SK-N-SH (cell line): ENCODE results near the gene ARIH2. TPM values are rescaled to one million over a fixed set of nuclear protein-coding genes. Genes with fewer than 3 reads are reported as not detected.

Experiments used
- CTCF ChIA-PET: fragments of 300-600, 350-600 bp; formaldehyde crosslinking; extraction: SDS; loops from one replicate; lab custom pipeline; 2021; lab: Yijun Ruan, JAX
- POLR2A ChIA-PET: fragments of 350-600 bp; sonication (Branson Sonifier 250); formaldehyde crosslinking; extraction: SDS; loops from one replicate; lab custom pipeline; 2020; ENCODE audit warnings: antibody characterized with exemption, inconsistent platforms; lab: Yijun Ruan, JAX
- DNase-seq: peaks from one replicate; pipeline ENCODE4 v3.0.0; 2012
- H2AFZ ChIP-seq: fragments of 200-600 bp; sonication (generic); 2 replicates; pipeline ENCODE4 v1.8.1; 2016; ENCODE audit warnings: antibody characterized with exemption, mild to moderate bottlenecking, low read depth
- H3F3A ChIP-seq: fragments of 200-600 bp; sonication (generic); replicated peaks from 2 replicates; pipeline ENCODE3; 2016; ENCODE audit warnings: antibody characterized with exemption, mild to moderate bottlenecking; ENCODE audit not compliant: insufficient read depth
- H3K27ac ChIP-seq, 2 experiments: fragments of 200-500 bp in 1 of 2; fragments of 200-600 bp in 1 of 2; sonication (Bioruptor generic) in 1 of 2; sonication (generic), shearing (Covaris generic) in 1 of 2; 2 replicates each; pipeline versions ENCODE4 v1.5.1 to v1.6.1; 2014 to 2016; ENCODE audit warnings: low read depth in 2 of 2, inconsistent platforms in 1 of 2, low read length in 1 of 2, mild to moderate bottlenecking in 1 of 2, mixed read lengths in 1 of 2
- H3K27me3 ChIP-seq: fragments of 200-600 bp; sonication (generic), shearing (Covaris generic); 2 replicates; pipeline ENCODE4 v1.6.1; 2016; ENCODE audit warnings: mixed run types; ENCODE audit not compliant: insufficient read depth
- H3K36me3 ChIP-seq, 2 experiments: fragments of 200-500 bp in 1 of 2; fragments of 200-600 bp in 1 of 2; sonication (Bioruptor generic) in 1 of 2; sonication (generic) in 1 of 2; replicated peaks in 1 of 2; 2 replicates each; pipeline versions ENCODE3 to v1.5.1; 2014 to 2016; ENCODE audit warnings: low read length in 1 of 2, mild to moderate bottlenecking in 1 of 2; ENCODE audit not compliant: insufficient read depth in 2 of 2, control insufficient read depth in 1 of 2
- H3K4me1 ChIP-seq, 2 experiments: fragments of 200-500 bp in 1 of 2; fragments of 200-600 bp in 1 of 2; sonication (Bioruptor generic) in 1 of 2; sonication (generic), shearing (Covaris generic) in 1 of 2; 2 replicates each; pipeline versions ENCODE4 v1.5.1 to v1.6.1; 2014 to 2016; ENCODE audit warnings: low read depth in 1 of 2, low read length in 1 of 2, mixed run types in 1 of 2; ENCODE audit not compliant: insufficient read depth in 2 of 2, control insufficient read depth in 1 of 2
- H3K4me2 ChIP-seq: fragments of 200-600 bp; sonication (generic), shearing (Covaris generic); 2 replicates; pipeline ENCODE4 v1.6.1; 2017; ENCODE audit warnings: mixed run types
- H3K4me3 ChIP-seq, 2 experiments: fragments of 200-500 bp in 1 of 2; fragments of 200-600 bp in 1 of 2; sonication (Bioruptor generic) in 1 of 2; sonication (generic), shearing (Covaris generic) in 1 of 2; 2 replicates each; pipeline versions ENCODE4 v1.5.1 to v1.8.1; 2014 to 2016; ENCODE audit warnings: low read depth in 2 of 2, inconsistent platforms in 1 of 2, low read length in 1 of 2, mild to moderate bottlenecking in 1 of 2, mixed read lengths in 1 of 2, moderate library complexity in 1 of 2
- H3K79me2 ChIP-seq: fragments of 200-600 bp; sonication (generic); 2 replicates; pipeline ENCODE4 v1.8.1; 2017; ENCODE audit warnings: mild to moderate bottlenecking; ENCODE audit not compliant: insufficient read depth
- H3K9ac ChIP-seq: fragments of 200-600 bp; sonication (generic); 2 replicates; pipeline ENCODE4 v1.6.1; 2017; ENCODE audit warnings: mixed run types
- H3K9me2 ChIP-seq: fragments of 200-600 bp; sonication (generic); 2 replicates; pipeline ENCODE4 v1.6.1; 2017; ENCODE audit warnings: mixed run types
- H3K9me3 ChIP-seq: fragments of 200-600 bp; sonication (generic); 2 replicates; pipeline ENCODE4 v1.6.1; 2017; ENCODE audit warnings: mixed run types, mild to moderate bottlenecking, moderate library complexity
- H4K20me1 ChIP-seq: fragments of 200-600 bp; sonication (generic); 2 replicates; pipeline ENCODE4 v1.6.1; 2017; ENCODE audit warnings: mild to moderate bottlenecking, mixed run types; ENCODE audit not compliant: insufficient read depth
- CHD2 ChIP-seq: fragments of 150-350 bp; IDR thresholded peaks from 2 replicates; pipeline ENCODE4 v1.6.1; 2018; ENCODE audit warnings: low read length; ENCODE audit not compliant: partially characterized antibody
- CTCF ChIP-seq: fragments of 200-600 bp; sonication (generic); IDR thresholded peaks from 2 replicates; pipeline ENCODE4 v1.6.1; 2017; ENCODE audit warnings: antibody characterized with exemption, mild to moderate bottlenecking, moderate library complexity
- FOSL2 ChIP-seq: IDR thresholded peaks from 2 replicates; pipeline ENCODE4 v1.4.0; 2012; ENCODE audit warnings: low read depth, mild to moderate bottlenecking, moderate library complexity, borderline replicate concordance
- FOXJ3 ChIP-seq: sonication (generic); formaldehyde crosslinking; IDR thresholded peaks from 2 replicates; pipeline ENCODE4 v1.5.1; 2020; ENCODE audit warnings: mild to moderate bottlenecking, missing genetic modification reagents
- GABPA ChIP-seq: IDR thresholded peaks from 2 replicates; pipeline ENCODE4 v1.4.0; 2012; ENCODE audit warnings: low read depth, mild to moderate bottlenecking
- GATA2 ChIP-seq: sonication (generic); formaldehyde crosslinking; IDR thresholded peaks from 2 replicates; pipeline ENCODE4 v1.5.0; 2020; ENCODE audit warnings: mild to moderate bottlenecking, missing genetic modification reagents
- JUND ChIP-seq: IDR thresholded peaks from 2 replicates; pipeline ENCODE4 v1.4.0; 2012
- MEF2A ChIP-seq: IDR thresholded peaks from 2 replicates; pipeline ENCODE4 v1.4.0; 2012; ENCODE audit warnings: low read depth, borderline replicate concordance
- NFIC ChIP-seq: IDR thresholded peaks from 2 replicates; pipeline ENCODE4 v1.4.0; 2012; ENCODE audit warnings: borderline replicate concordance
- NRF1 ChIP-seq: IDR thresholded peaks from 2 replicates; pipeline ENCODE4 v1.6.1; 2012; ENCODE audit warnings: low read depth, mild to moderate bottlenecking, low read length
- POLR2AphosphoS5 ChIP-seq: IDR thresholded peaks from 2 replicates; pipeline ENCODE4 v1.6.1; 2012; ENCODE audit warnings: low read depth, low read length
- RAD21 ChIP-seq: IDR thresholded peaks from 2 replicates; pipeline ENCODE4 v1.6.1; 2012; ENCODE audit warnings: mild to moderate bottlenecking, low read length
- RCOR1 ChIP-seq: fragments of 150-350 bp; IDR thresholded peaks from 2 replicates; pipeline ENCODE4 v1.6.1; 2017; ENCODE audit warnings: antibody characterized with exemption, low read length
- RFX5 ChIP-seq: IDR thresholded peaks from 2 replicates; pipeline ENCODE4 v1.6.1; 2012; ENCODE audit warnings: mild to moderate bottlenecking, improper control_type of control experiment, low read length
- RXRA ChIP-seq: IDR thresholded peaks from 2 replicates; pipeline ENCODE4 v1.4.0; 2012; ENCODE audit warnings: low read depth, mild to moderate bottlenecking, borderline replicate concordance
- YY1 ChIP-seq: IDR thresholded peaks from 2 replicates; pipeline ENCODE4 v1.4.0; 2012; ENCODE audit warnings: low read depth, mild to moderate bottlenecking
- WGBS: methylation state at CpG from one replicate; pipeline ENCODE4 v1.1.6; 2017; ENCODE audit warnings: low lambda C conversion rate; 5-methylcytosine and 5-hydroxymethylcytosine counted together
- polyA plus RNA-seq, 3 experiments: library from polyadenylated mRNA; depleted of rRNA; stranded (reverse); fragments of >200 nt; gene quantifications; 2 replicates each; pipeline ENCODE4 v1.2.3, GENCODE V29; 2012
- TF ChIP-seq, protein P1 (sequence below): fragments of 150-350 bp; IDR thresholded peaks from 2 replicates; pipeline ENCODE4 v1.6.1; 2016; ENCODE audit warnings: mild to moderate bottlenecking, low read depth, low read length
- TF ChIP-seq, protein P2 (sequence below): IDR thresholded peaks from 2 replicates; pipeline ENCODE4 v1.6.1; 2012; ENCODE audit warnings: mild to moderate bottlenecking, low read depth, low read length, moderate library complexity
- TF ChIP-seq, protein P3 (sequence below): IDR thresholded peaks from 2 replicates; pipeline ENCODE4 v1.4.0; 2012; ENCODE audit warnings: low read depth, borderline replicate concordance
- TF ChIP-seq, protein P4 (sequence below): IDR thresholded peaks from 2 replicates; pipeline ENCODE4 v1.4.0; 2012; ENCODE audit warnings: low read depth, borderline replicate concordance

Gene ARIH2
- polyA plus RNA-seq, 1 of the 3 experiments (the other 2 are of a cell fraction) = 69.7 TPM

GRCh38 chr3:48877671-48878070 lies 41.0 kb upstream of the ARIH2 start:
- Histone ChIP-seq H3K4me1 (no peaks in the 10 kb centered on the region), H3K9me3 (no peaks in the 10 kb centered on the region), H3K9ac (no peak overlapping the region), H3K4me3 (no peak overlapping the region), H3F3A (no peaks in the 10 kb centered on the region), H3K36me3 (no peaks in the 10 kb centered on the region), H3K4me2 (no peak overlapping the region), H3K27me3 (no peaks in the 10 kb centered on the region), H3K79me2 (no peaks in the 10 kb centered on the region), H4K20me1 (no peaks in the 10 kb centered on the region), H3K27ac (no peak overlapping the region), H3K9me2 (no peaks in the 10 kb centered on the region), H2AFZ (no peak overlapping the region)
- POLR2A ChIA-PET = no interaction called here
- WGBS = 94% methylated on average over 8 of the region's 8 CpGs
- TF ChIP-seq MEF2A = no peak
- no peak for TF ChIP-seq JUND
- no peak for TF ChIP-seq RCOR1
- TF ChIP-seq NRF1 = no peak
- no peak for TF ChIP-seq FOXJ3 (CRISPR knock-in tag)
- TF ChIP-seq NFIC = no peak
- TF ChIP-seq YY1 = no peak
- TF ChIP-seq RFX5 = no peak
- TF ChIP-seq CTCF = no peak
- TF ChIP-seq, protein P1, sequence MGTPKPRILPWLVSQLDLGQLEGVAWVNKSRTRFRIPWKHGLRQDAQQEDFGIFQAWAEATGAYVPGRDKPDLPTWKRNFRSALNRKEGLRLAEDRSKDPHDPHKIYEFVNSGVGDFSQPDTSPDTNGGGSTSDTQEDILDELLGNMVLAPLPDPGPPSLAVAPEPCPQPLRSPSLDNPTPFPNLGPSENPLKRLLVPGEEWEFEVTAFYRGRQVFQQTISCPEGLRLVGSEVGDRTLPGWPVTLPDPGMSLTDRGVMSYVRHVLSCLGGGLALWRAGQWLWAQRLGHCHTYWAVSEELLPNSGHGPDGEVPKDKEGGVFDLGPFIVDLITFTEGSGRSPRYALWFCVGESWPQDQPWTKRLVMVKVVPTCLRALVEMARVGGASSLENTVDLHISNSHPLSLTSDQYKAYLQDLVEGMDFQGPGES = no peak
- no peak for TF ChIP-seq GABPA
- no peak for TF ChIP-seq POLR2AphosphoS5
- no peak for DNase-seq
- CTCF ChIA-PET = no interaction called here

DNA sequence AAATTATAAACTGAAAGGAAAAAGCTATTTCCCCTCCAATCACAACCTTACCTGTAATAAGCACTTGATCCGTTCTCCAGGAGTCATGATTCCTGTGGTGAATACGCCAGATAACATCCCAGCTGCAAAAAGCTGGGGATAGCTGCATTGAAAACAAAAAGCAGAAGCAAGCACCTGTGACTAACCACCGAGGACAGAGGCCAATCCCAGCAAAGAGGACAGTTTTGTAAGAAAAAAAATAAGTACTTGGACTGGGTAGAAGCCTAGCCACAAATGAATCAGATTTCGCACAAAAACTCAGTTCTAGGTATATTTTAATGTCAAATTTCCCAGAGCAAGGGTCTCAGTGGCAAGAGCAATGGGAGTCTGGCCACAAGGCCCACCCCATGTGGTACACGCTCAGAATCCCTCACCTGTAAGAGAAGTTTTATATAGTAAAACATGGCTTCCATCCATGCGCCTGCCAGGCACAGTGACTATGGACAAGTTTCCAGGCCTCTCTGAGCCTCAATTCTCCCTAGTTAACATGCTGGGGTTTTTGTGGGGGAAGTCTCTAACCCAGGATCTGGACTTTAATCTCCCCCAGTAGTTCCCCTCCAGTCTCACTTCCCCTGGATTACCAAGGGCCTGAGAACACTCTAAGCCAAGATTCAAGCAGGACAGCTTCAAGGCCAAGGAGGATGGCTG lies 39.2 kb upstream of the ARIH2 start:
- no peak overlapping the region for H3K4me3 ChIP-seq
- no peaks in the 10 kb centered on the region for H3K9me2 ChIP-seq
- POLR2A ChIA-PET = no interaction called here
- H3K9me3 ChIP-seq = no peaks in the 10 kb centered on the region
- no peaks in the 10 kb centered on the region for H3F3A ChIP-seq
- H3K79me2 ChIP-seq = no peaks in the 10 kb centered on the region
- H3K27me3 ChIP-seq = no peaks in the 10 kb centered on the region
- 93% methylated on average over 6 of the region's 6 CpGs for WGBS
- H3K27ac ChIP-seq = no peak overlapping the region
- DNase-seq = no peak
- no peak overlapping the region for H3K9ac ChIP-seq
- H3K4me2 ChIP-seq = no peak overlapping the region
- H2AFZ ChIP-seq = no peak overlapping the region
- CTCF ChIA-PET = no interaction called here
- no peaks in the 10 kb centered on the region for H3K36me3 ChIP-seq
- no peaks in the 10 kb centered on the region for H4K20me1 ChIP-seq
- no peaks in the 10 kb centered on the region for H3K4me1 ChIP-seq
- no peak for TF ChIP-seq FOSL2
- no peak for TF ChIP-seq GATA2 (CRISPR knock-in tag)
- no peak for TF ChIP-seq RXRA
- TF ChIP-seq CHD2 = no peak
- TF ChIP-seq, protein P2, sequence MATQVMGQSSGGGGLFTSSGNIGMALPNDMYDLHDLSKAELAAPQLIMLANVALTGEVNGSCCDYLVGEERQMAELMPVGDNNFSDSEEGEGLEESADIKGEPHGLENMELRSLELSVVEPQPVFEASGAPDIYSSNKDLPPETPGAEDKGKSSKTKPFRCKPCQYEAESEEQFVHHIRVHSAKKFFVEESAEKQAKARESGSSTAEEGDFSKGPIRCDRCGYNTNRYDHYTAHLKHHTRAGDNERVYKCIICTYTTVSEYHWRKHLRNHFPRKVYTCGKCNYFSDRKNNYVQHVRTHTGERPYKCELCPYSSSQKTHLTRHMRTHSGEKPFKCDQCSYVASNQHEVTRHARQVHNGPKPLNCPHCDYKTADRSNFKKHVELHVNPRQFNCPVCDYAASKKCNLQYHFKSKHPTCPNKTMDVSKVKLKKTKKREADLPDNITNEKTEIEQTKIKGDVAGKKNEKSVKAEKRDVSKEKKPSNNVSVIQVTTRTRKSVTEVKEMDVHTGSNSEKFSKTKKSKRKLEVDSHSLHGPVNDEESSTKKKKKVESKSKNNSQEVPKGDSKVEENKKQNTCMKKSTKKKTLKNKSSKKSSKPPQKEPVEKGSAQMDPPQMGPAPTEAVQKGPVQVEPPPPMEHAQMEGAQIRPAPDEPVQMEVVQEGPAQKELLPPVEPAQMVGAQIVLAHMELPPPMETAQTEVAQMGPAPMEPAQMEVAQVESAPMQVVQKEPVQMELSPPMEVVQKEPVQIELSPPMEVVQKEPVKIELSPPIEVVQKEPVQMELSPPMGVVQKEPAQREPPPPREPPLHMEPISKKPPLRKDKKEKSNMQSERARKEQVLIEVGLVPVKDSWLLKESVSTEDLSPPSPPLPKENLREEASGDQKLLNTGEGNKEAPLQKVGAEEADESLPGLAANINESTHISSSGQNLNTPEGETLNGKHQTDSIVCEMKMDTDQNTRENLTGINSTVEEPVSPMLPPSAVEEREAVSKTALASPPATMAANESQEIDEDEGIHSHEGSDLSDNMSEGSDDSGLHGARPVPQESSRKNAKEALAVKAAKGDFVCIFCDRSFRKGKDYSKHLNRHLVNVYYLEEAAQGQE = no peak
- TF ChIP-seq, protein P3, sequence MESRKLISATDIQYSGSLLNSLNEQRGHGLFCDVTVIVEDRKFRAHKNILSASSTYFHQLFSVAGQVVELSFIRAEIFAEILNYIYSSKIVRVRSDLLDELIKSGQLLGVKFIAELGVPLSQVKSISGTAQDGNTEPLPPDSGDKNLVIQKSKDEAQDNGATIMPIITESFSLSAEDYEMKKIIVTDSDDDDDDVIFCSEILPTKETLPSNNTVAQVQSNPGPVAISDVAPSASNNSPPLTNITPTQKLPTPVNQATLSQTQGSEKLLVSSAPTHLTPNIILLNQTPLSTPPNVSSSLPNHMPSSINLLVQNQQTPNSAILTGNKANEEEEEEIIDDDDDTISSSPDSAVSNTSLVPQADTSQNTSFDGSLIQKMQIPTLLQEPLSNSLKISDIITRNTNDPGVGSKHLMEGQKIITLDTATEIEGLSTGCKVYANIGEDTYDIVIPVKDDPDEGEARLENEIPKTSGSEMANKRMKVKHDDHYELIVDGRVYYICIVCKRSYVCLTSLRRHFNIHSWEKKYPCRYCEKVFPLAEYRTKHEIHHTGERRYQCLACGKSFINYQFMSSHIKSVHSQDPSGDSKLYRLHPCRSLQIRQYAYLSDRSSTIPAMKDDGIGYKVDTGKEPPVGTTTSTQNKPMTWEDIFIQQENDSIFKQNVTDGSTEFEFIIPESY = no peak
- no peak for TF ChIP-seq JUND
- TF ChIP-seq, protein P4, sequence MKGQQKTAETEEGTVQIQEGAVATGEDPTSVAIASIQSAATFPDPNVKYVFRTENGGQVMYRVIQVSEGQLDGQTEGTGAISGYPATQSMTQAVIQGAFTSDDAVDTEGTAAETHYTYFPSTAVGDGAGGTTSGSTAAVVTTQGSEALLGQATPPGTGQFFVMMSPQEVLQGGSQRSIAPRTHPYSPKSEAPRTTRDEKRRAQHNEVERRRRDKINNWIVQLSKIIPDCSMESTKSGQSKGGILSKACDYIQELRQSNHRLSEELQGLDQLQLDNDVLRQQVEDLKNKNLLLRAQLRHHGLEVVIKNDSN = no peak
- no peak for TF ChIP-seq RAD21
- no peak for TF ChIP-seq RCOR1
- no peak for TF ChIP-seq NFIC
- TF ChIP-seq RFX5 = no peak
